CD4-positive, alpha-beta T cell (primary cell): ENCODE measurements around the gene ZNF438. TPM values are rescaled to one million over a fixed set of nuclear protein-coding genes. Genes with fewer than 3 reads are reported as not detected.

ENCODE experiments used
- ATAC-seq: fragments of 200-7000 bp; cut with Tn5 transposase; one replicate; pipeline ENCODE4 v1.10.0; 2022; ENCODE audit warnings: mild to moderate bottlenecking; ENCODE audit not compliant: poor library complexity
- CTCF ChIA-PET: fragments of 350-600 bp; sonication (Branson Sonifier 250); formaldehyde crosslinking; loops from one replicate; lab custom pipeline; 2021; ENCODE audit warnings: antibody characterized with exemption, inconsistent platforms; lab: Charles Lee
- POLR2A ChIA-PET: fragments of 350-600 bp; sonication (Branson Sonifier 250); formaldehyde crosslinking; loops from one replicate; lab custom pipeline; 2021; ENCODE audit warnings: antibody characterized with exemption, inconsistent platforms; lab: Charles Lee
- DNase-seq, 14 experiments: peaks; one replicate each; pipeline ENCODE4 v3.0.0-alpha.2; 2013 to 2020; ENCODE audit warnings: mixed read lengths in 2 of 14
- H3K27ac ChIP-seq, 2 donors: one replicate each; pipeline versions ENCODE4 v1.5.1 to v1.7.0; 2013; ENCODE audit warnings: low read length in 2 of 2, low read depth in 1 of 2, mild to moderate bottlenecking in 1 of 2
- H3K27me3 ChIP-seq, 2 experiments: 1 replicate in 1 of 2; 2 replicates in 1 of 2; pipeline versions ENCODE4 v1.6.1 to v1.7.0; 2013; ENCODE audit warnings: low read length in 2 of 2, control low read depth in 1 of 2, mild to moderate bottlenecking in 1 of 2, moderate library complexity in 1 of 2; ENCODE audit not compliant: insufficient read depth in 2 of 2, control insufficient read depth in 1 of 2
- H3K36me3 ChIP-seq: one replicate; pipeline ENCODE4 v1.6.1; 2013; ENCODE audit warnings: low read length, control low read depth; ENCODE audit not compliant: insufficient read depth
- H3K4me1 ChIP-seq: one replicate; pipeline ENCODE4 v1.6.1; 2013; ENCODE audit warnings: low read length, control low read depth; ENCODE audit not compliant: insufficient read depth
- H3K4me3 ChIP-seq: one replicate; pipeline ENCODE4 v1.5.1; 2013; ENCODE audit warnings: mild to moderate bottlenecking, low read length, moderate library complexity
- H3K9me3 ChIP-seq, 2 experiments: 1 replicate in 1 of 2; 2 replicates in 1 of 2; pipeline versions ENCODE4 v1.6.1 to v1.7.0; 2013; ENCODE audit warnings: low read length in 2 of 2, mild to moderate bottlenecking in 2 of 2, control low read depth in 1 of 2, moderate library complexity in 1 of 2; ENCODE audit not compliant: control insufficient read depth in 1 of 2, insufficient read depth in 1 of 2
- H3K27ac Mint-ChIP-seq: one replicate; pipeline ENCODE4 v1.8.0; 2020; ENCODE audit warnings: mixed read lengths
- H3K27me3 Mint-ChIP-seq: one replicate; pipeline ENCODE4 v1.8.0; 2021; ENCODE audit warnings: mixed read lengths
- H3K36me3 Mint-ChIP-seq: one replicate; pipeline ENCODE4 v1.8.0; 2021; ENCODE audit warnings: low read depth, mixed read lengths
- H3K4me1 Mint-ChIP-seq: one replicate; pipeline ENCODE4 v1.8.0; 2021; ENCODE audit warnings: low read depth, mixed read lengths
- H3K4me3 Mint-ChIP-seq: one replicate; pipeline ENCODE4 v1.8.0; 2020; ENCODE audit warnings: mild to moderate bottlenecking, mixed read lengths
- H3K9me3 Mint-ChIP-seq: one replicate; pipeline ENCODE4 v1.8.0; 2020; ENCODE audit warnings: mixed read lengths
- intact Hi-C, 2 experiments: fragments of 100-400 bp; cut with DNase I in 1 of 2; cut with micrococcal nuclease in 1 of 2; formaldehyde crosslinking; loops; one replicate each; pipeline versions ENCODE4 v1.15.1 to v1.9.0; 2023 to 2025; cut with DNase I, micrococcal nuclease
- total RNA-seq, 174 experiments: library from RNA in 2 of 174; stranded (reverse) in 2 of 174; gene quantifications; one replicate each; pipeline ENCODE4 v1.2.3 and lab custom pipeline; 2021 to 2026
- TF ChIP-seq, protein P1 (sequence below): fragments of 200-600 bp; IDR thresholded peaks from one replicate; pipeline ENCODE4 v1.8.0; 2022; ENCODE audit warnings: antibody characterized with exemption, mild to moderate bottlenecking

ZNF438 gene
- total RNA-seq, 2 experiments from 2014 or later = 1.9 to 2.0 TPM

DNA sequence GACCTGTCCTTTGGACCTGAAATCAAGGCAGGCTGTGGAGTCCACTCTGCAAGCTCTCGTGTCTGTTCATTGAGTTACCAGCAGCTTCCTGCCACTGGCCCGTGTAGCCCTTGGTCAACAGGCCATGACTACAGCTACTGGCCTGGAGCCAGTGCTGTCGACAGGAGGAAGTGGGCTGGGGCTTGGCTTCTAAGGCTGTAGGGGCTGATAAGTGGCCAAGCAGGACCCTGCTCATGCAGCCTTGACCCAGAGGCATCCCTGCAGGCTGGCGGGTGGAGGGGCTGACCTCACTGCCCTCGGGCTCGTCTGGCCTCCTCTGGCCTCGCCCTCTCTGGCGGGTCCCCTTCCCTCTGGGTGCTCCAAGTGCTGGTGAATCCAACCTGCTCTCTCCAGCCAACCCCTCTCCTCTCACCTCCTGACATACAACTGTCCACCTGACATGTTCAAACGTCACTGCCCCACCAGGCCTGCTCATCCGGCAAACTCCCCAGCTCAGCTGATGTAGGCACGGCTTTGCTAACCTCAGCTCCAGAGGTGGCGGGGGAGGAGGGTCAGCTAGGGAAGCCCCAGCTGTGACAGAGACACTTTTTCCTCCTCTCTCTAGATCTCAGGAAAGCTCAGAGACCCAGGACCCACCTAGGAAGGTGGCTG, 213.5 kb downstream of the ZNF438 start:
- Mint-ChIP-seq H3K4me3 (no peak overlapping the region), H3K27me3 (no peaks in the 10 kb centered on the region), H3K27ac (no peak overlapping the region), H3K36me3 (no peaks in the 10 kb centered on the region), H3K4me1 (peaks cover 4% of the 10 kb centered on the region), H3K9me3 (no peaks in the 10 kb centered on the region)
- ChIA-PET CTCF (no interaction called here), POLR2A (no interaction called here)
- no peak overlapping the region for H3K4me3 ChIP-seq
- H3K36me3 ChIP-seq = no peaks in the 10 kb centered on the region
- no peaks in the 10 kb centered on the region for H3K9me3 ChIP-seq
- DNase-seq (peak in 1 of 14 experiments; percentile 23), ATAC-seq (no peak)
- no peaks in the 10 kb centered on the region for H3K27me3 ChIP-seq
- intact Hi-C loops = no loop called here
- TF ChIP-seq, protein P1, sequence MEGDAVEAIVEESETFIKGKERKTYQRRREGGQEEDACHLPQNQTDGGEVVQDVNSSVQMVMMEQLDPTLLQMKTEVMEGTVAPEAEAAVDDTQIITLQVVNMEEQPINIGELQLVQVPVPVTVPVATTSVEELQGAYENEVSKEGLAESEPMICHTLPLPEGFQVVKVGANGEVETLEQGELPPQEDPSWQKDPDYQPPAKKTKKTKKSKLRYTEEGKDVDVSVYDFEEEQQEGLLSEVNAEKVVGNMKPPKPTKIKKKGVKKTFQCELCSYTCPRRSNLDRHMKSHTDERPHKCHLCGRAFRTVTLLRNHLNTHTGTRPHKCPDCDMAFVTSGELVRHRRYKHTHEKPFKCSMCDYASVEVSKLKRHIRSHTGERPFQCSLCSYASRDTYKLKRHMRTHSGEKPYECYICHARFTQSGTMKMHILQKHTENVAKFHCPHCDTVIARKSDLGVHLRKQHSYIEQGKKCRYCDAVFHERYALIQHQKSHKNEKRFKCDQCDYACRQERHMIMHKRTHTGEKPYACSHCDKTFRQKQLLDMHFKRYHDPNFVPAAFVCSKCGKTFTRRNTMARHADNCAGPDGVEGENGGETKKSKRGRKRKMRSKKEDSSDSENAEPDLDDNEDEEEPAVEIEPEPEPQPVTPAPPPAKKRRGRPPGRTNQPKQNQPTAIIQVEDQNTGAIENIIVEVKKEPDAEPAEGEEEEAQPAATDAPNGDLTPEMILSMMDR = no peak
- no peaks in the 10 kb centered on the region for H3K4me1 ChIP-seq
- H3K27ac ChIP-seq = no peak overlapping the region

DNA sequence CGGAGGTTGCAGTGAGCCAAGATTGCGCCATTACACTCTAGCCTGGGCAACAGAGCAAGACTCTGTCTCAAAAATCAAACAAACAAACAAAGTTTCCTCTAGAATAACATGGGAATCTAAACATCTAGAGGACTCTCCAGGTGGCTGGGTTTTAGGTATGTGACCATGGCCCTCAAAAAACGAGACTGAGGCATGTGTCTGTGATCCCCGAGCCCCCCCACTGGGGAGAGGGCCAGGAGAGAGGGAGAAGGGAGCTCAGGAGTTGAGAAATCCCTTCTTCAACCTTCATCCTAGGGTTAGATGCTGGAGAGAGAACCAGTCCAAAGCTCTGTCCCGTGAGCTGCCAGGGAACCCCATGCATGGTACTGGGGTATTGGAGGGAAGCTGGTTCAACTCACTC, 214.1 kb downstream of the ZNF438 start:
- no peaks in the 10 kb centered on the region for H3K27me3 ChIP-seq
- H3K4me3 ChIP-seq = no peak overlapping the region
- H3K9me3 Mint-ChIP-seq = no peaks in the 10 kb centered on the region
- no peak overlapping the region for H3K4me3 Mint-ChIP-seq
- H3K36me3 ChIP-seq = no peaks in the 10 kb centered on the region
- peaks cover 2% of the 10 kb centered on the region for H3K4me1 ChIP-seq
- intact Hi-C loops = no loop called here
- H3K9me3 ChIP-seq = no peaks in the 10 kb centered on the region
- H3K36me3 Mint-ChIP-seq = no peaks in the 10 kb centered on the region
- ChIA-PET CTCF (no interaction called here), POLR2A (no interaction called here)
- no peak overlapping the region for H3K27ac ChIP-seq
- H3K27me3 Mint-ChIP-seq = no peaks in the 10 kb centered on the region
- H3K4me1 Mint-ChIP-seq = peaks cover 10% of the 10 kb centered on the region
- TF ChIP-seq, protein P1 = no peak
- DNase-seq (no peak), ATAC-seq (no peak)
- no peak overlapping the region for H3K27ac Mint-ChIP-seq

DNA sequence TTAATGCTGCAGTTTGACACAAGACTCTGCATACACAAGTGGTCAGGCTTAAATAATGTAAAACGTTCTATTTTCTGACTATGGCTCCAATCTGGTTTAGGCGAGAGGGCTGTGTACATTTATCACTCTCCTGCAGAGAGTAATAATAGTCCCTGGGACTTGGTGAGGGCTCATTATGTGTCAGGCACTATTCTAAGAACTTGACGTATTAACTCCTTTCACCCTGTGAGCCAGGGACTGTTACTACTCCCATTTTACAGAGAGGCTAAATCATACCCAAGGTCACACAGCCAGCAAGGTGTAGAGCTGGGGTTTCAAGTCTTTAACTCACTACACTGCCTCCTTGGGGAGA, 214.9 kb downstream of the ZNF438 start:
- TF ChIP-seq, protein P1 = no peak

More for the DNA sequence above, 214.9 kb downstream of the ZNF438 start:
- H3K4me3 Mint-ChIP-seq = no peak overlapping the region
- intact Hi-C loops = no loop called here
- Histone ChIP-seq H3K9me3 (no peaks in the 10 kb centered on the region), H3K36me3 (no peaks in the 10 kb centered on the region), H3K4me1 (peaks cover 9% of the 10 kb centered on the region), H3K27ac (no peak overlapping the region), H3K27me3 (no peaks in the 10 kb centered on the region), H3K4me3 (no peak overlapping the region)
- ChIA-PET POLR2A (no interaction called here), CTCF (no interaction called here)
- peaks cover 18% of the 10 kb centered on the region for H3K4me1 Mint-ChIP-seq
- DNase-seq (no peak), ATAC-seq (no peak)
- H3K9me3 Mint-ChIP-seq = no peaks in the 10 kb centered on the region
- H3K27me3 Mint-ChIP-seq = no peaks in the 10 kb centered on the region
- H3K27ac Mint-ChIP-seq = no peak overlapping the region
- no peaks in the 10 kb centered on the region for H3K36me3 Mint-ChIP-seq
